ENCODE data around the gene POLR1C.

POLR1C gene

GRCh38 chr6:43494321-43494720 lies 22.6 kb upstream of the POLR1C start:
- Histone ChIP-seq H3K27me3 (ENCODE audit: insufficient read depth, low read length, poor library complexity, severe bottlenecking) (no peaks in the 10 kb centered on the region), H3K36me3 (ENCODE audit: insufficient read depth, low read length) (peaks cover 9% of the 10 kb centered on the region; the same call in 1 of the 2 replicates), H4K20me1 (ENCODE audit: insufficient read depth, low read length, poor library complexity, severe bottlenecking) (peaks cover 3% of the 10 kb centered on the region)

DNA sequence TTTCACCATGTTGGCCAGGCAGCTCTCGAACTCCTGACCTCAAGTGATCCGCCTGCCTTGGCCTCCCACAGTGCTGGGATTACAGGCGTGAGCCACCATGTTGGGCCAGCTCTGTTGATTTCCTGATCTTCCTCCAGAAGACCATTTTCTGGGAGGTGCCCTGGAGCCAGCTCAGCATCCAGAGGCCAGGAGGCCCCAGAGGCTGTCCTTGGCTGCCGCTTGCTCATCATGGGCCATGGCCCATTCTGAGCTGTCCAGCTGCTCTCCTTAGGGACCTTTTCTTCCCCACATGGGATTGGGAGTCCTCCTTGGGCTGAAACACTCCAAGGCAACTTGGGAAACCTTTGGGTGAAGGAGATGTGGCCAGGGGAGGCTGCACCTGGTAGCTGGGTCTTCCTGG lies 22.1 kb upstream of the POLR1C start:
- H3K79me2 ChIP-seq (ENCODE audit: insufficient read depth, low read length): no peaks in the 10 kb centered on the region
- H3K36me3 ChIP-seq (ENCODE audit: insufficient read depth, low read length): peaks cover 13% of the 10 kb centered on the region; the same call in 1 of the 2 replicates
- TF ChIP-seq, protein P1, sequence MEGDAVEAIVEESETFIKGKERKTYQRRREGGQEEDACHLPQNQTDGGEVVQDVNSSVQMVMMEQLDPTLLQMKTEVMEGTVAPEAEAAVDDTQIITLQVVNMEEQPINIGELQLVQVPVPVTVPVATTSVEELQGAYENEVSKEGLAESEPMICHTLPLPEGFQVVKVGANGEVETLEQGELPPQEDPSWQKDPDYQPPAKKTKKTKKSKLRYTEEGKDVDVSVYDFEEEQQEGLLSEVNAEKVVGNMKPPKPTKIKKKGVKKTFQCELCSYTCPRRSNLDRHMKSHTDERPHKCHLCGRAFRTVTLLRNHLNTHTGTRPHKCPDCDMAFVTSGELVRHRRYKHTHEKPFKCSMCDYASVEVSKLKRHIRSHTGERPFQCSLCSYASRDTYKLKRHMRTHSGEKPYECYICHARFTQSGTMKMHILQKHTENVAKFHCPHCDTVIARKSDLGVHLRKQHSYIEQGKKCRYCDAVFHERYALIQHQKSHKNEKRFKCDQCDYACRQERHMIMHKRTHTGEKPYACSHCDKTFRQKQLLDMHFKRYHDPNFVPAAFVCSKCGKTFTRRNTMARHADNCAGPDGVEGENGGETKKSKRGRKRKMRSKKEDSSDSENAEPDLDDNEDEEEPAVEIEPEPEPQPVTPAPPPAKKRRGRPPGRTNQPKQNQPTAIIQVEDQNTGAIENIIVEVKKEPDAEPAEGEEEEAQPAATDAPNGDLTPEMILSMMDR (conservative IDR thresholded peaks at IDR 0.05; ENCODE audit: low read length): no peak
- no peak for TF ChIP-seq EZH2phosphoT487 (IDR thresholded peaks at IDR 0.05; ENCODE audit: borderline replicate concordance)
- H2AFZ ChIP-seq (ENCODE audit: low read length): no peak overlapping the region
- H3K4me3 ChIP-seq (ENCODE audit: low read length, poor library complexity, severe bottlenecking): no peak overlapping the region
- no peaks in the 10 kb centered on the region for H3K9me2 ChIP-seq (replicated peaks; ENCODE audit: low read depth, low read length)
- H3K9me3 ChIP-seq (ENCODE audit: insufficient read depth, low read depth, low read length): no peaks in the 10 kb centered on the region
- no peaks in the 10 kb centered on the region for H4K20me1 ChIP-seq (ENCODE audit: insufficient read depth, low read length, poor library complexity, severe bottlenecking)
- H3K27me3 ChIP-seq (ENCODE audit: insufficient read depth, low read length, poor library complexity, severe bottlenecking): no peaks in the 10 kb centered on the region
- H3K4me2 ChIP-seq (ENCODE audit: low read depth, low read length, poor library complexity, severe bottlenecking): no peak overlapping the region
- no peak overlapping the region for H3K9ac ChIP-seq (ENCODE audit: low read depth, low read length, poor library complexity, severe bottlenecking)
- H3K4me1 ChIP-seq (ENCODE audit: insufficient read depth, low read length, poor library complexity, severe bottlenecking): peaks cover 9% of the 10 kb centered on the region
- no peaks in the 10 kb centered on the region for H3F3A ChIP-seq (ENCODE audit: low read depth)

More at GRCh38 chr6:43494321-43494720, 22.6 kb upstream of the POLR1C start:
- no peak overlapping the region for H3K4me3 ChIP-seq (ENCODE audit: low read length, poor library complexity, severe bottlenecking)
- H3K4me1 ChIP-seq (ENCODE audit: insufficient read depth, low read length, poor library complexity, severe bottlenecking): peaks cover 9% of the 10 kb centered on the region
- no peaks in the 10 kb centered on the region for H3K9me3 ChIP-seq (ENCODE audit: insufficient read depth, low read depth, low read length)
- no peaks in the 10 kb centered on the region for H3K9me2 ChIP-seq (replicated peaks; ENCODE audit: low read depth, low read length)
- no peaks in the 10 kb centered on the region for H3F3A ChIP-seq (ENCODE audit: low read depth)
- H2AFZ ChIP-seq (ENCODE audit: low read length): no peak overlapping the region
- TF ChIP-seq, protein P1 (conservative IDR thresholded peaks at IDR 0.05; ENCODE audit: low read length): no peak
- no peak for TF ChIP-seq EZH2phosphoT487 (IDR thresholded peaks at IDR 0.05; ENCODE audit: borderline replicate concordance)
- H3K9ac ChIP-seq (ENCODE audit: low read depth, low read length, poor library complexity, severe bottlenecking): no peak overlapping the region
- H3K79me2 ChIP-seq (ENCODE audit: insufficient read depth, low read length): no peaks in the 10 kb centered on the region
- H3K4me2 ChIP-seq (ENCODE audit: low read depth, low read length, poor library complexity, severe bottlenecking): no peak overlapping the region

- Histone ChIP-seq H3K4me3 (ENCODE audit: low read length, poor library complexity, severe bottlenecking) (no peak overlapping the region), H3K36me3 (ENCODE audit: insufficient read depth, low read length) (peaks cover 20% of the 10 kb centered on the region; the same call in 1 of the 2 replicates), H3K4me2 (ENCODE audit: low read depth, low read length, poor library complexity, severe bottlenecking) (no peak overlapping the region), H3K9me3 (ENCODE audit: insufficient read depth, low read depth, low read length) (no peaks in the 10 kb centered on the region), H3F3A (ENCODE audit: low read depth) (no peaks in the 10 kb centered on the region), H3K79me2 (ENCODE audit: insufficient read depth, low read length) (no peaks in the 10 kb centered on the region), H3K27me3 (ENCODE audit: insufficient read depth, low read length, poor library complexity, severe bottlenecking) (no peaks in the 10 kb centered on the region), H3K9me2 (replicated peaks; ENCODE audit: low read depth, low read length) (no peaks in the 10 kb centered on the region), H3K4me1 (ENCODE audit: insufficient read depth, low read length, poor library complexity, severe bottlenecking) (peaks cover 9% of the 10 kb centered on the region), H3K9ac (ENCODE audit: low read depth, low read length, poor library complexity, severe bottlenecking) (no peak overlapping the region), H2AFZ (ENCODE audit: low read length) (no peak overlapping the region), H4K20me1 (ENCODE audit: insufficient read depth, low read length, poor library complexity, severe bottlenecking) (no peaks in the 10 kb centered on the region)
- TF ChIP-seq, protein P1 (conservative IDR thresholded peaks at IDR 0.05; ENCODE audit: low read length): peak; percentile 39
- no peak for TF ChIP-seq EZH2phosphoT487 (IDR thresholded peaks at IDR 0.05; ENCODE audit: borderline replicate concordance)
These were observed 21.4 kb upstream of the POLR1C start for GRCh38 chr6:43495409-43495941.
